ENCODE measurements around the gene CCDC121. TPM values are rescaled to one million over a fixed set of nuclear protein-coding genes. Genes with fewer than 3 reads are reported as not detected.

The CCDC121 gene
- total and polyA plus RNA-seq, 10 of the 15 experiments (the other 5 are each of a cell fraction or from before 2014, with no cell fraction given): 0.34 to 1.2 (median 0.63) TPM

DNA sequence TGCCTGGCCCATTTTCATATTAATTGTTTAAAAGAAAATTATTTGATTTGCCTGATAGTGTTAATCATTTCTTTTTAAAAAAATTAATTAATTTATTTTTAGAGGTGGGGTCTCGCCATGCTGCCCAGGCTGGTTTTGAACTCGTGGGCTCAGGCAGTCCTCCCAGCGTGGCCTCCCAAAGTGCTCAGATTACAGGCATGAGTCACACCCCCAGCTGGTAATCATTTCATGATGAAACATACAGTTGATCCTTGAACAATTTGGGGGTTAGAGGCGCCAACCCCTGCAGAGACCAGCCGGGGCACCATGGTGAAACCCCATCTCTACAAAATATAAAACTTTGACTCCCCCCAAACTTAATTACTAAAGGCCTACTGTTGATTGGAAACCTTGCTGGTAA, 8.0 kb upstream of the CCDC121 start:
- RAD21 ChIA-PET (ENCODE audit: unreplicated experiment): no interaction called here
- POLR2A ChIA-PET: no interaction called here
- no peak for ATAC-seq

More for the DNA sequence above, 8.0 kb upstream of the CCDC121 start:
- CTCF ChIA-PET: no interaction called here
- TF ChIP-seq ZNF384 (IDR thresholded peaks at IDR 0.05; ENCODE audit: borderline replicate concordance, low read depth, low read length) (no peak), SRF (IDR thresholded peaks at IDR 0.05; ENCODE audit: low read depth in 2 of 2, low read length in 2 of 2) (no peak), HDAC2 (IDR thresholded peaks at IDR 0.05) (no peak), BMI1 (IDR thresholded peaks at IDR 0.05; ENCODE audit: borderline replicate concordance) (no peak), NR2F1 (conservative IDR thresholded peaks at IDR 0.05) (no peak)
- TF ChIP-seq, protein P1, sequence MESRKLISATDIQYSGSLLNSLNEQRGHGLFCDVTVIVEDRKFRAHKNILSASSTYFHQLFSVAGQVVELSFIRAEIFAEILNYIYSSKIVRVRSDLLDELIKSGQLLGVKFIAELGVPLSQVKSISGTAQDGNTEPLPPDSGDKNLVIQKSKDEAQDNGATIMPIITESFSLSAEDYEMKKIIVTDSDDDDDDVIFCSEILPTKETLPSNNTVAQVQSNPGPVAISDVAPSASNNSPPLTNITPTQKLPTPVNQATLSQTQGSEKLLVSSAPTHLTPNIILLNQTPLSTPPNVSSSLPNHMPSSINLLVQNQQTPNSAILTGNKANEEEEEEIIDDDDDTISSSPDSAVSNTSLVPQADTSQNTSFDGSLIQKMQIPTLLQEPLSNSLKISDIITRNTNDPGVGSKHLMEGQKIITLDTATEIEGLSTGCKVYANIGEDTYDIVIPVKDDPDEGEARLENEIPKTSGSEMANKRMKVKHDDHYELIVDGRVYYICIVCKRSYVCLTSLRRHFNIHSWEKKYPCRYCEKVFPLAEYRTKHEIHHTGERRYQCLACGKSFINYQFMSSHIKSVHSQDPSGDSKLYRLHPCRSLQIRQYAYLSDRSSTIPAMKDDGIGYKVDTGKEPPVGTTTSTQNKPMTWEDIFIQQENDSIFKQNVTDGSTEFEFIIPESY (IDR thresholded peaks at IDR 0.05): no peak
- TF ChIP-seq, protein P2, sequence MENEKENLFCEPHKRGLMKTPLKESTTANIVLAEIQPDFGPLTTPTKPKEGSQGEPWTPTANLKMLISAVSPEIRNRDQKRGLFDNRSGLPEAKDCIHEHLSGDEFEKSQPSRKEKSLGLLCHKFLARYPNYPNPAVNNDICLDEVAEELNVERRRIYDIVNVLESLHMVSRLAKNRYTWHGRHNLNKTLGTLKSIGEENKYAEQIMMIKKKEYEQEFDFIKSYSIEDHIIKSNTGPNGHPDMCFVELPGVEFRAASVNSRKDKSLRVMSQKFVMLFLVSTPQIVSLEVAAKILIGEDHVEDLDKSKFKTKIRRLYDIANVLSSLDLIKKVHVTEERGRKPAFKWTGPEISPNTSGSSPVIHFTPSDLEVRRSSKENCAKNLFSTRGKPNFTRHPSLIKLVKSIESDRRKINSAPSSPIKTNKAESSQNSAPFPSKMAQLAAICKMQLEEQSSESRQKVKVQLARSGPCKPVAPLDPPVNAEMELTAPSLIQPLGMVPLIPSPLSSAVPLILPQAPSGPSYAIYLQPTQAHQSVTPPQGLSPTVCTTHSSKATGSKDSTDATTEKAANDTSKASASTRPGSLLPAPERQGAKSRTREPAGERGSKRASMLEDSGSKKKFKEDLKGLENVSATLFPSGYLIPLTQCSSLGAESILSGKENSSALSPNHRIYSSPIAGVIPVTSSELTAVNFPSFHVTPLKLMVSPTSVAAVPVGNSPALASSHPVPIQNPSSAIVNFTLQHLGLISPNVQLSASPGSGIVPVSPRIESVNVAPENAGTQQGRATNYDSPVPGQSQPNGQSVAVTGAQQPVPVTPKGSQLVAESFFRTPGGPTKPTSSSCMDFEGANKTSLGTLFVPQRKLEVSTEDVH (IDR thresholded peaks at IDR 0.05; ENCODE audit: low read depth, partially characterized antibody): no peak
- peaks cover 0 to 31% of the 10 kb centered on the region in 2 experiments; a peak in 2 of 4 replicates for H3K36me3 ChIP-seq (ENCODE audit: control insufficient read depth in 2 of 2, insufficient read depth in 2 of 2, low read length in 1 of 2)
- H3K79me2 ChIP-seq (ENCODE audit: control insufficient read depth, insufficient read depth, low read length): no peaks in the 10 kb centered on the region
- H2AFZ ChIP-seq (ENCODE audit: control insufficient read depth, low read depth, low read length): no peak overlapping the region
- SMC1A ChIA-PET (ENCODE audit: uncharacterized antibody, unreplicated experiment): no interaction called here
- in situ Hi-C loops (cut with MboI): no loop called here
- no peak overlapping the region for H3K4me3 ChIP-seq
- H4K20me1 ChIP-seq (ENCODE audit: control insufficient read depth, insufficient read depth): no peaks in the 10 kb centered on the region
- no peaks in the 10 kb centered on the region for H3K4me1 ChIP-seq (ENCODE audit: control insufficient read depth, insufficient read depth, low read length)
- no peaks in the 10 kb centered on the region for H3K27me3 ChIP-seq (replicated peaks in 1 of 2; ENCODE audit: control insufficient read depth in 2 of 2, insufficient read depth in 2 of 2, low read length in 1 of 2)
- H3K27ac ChIP-seq (ENCODE audit: control insufficient read depth, insufficient read depth): no peak overlapping the region
- intact Hi-C loops (cut with micrococcal nuclease; ENCODE audit: unreplicated experiment): no loop called here
- DNase-seq (ENCODE audit: low read depth, low spot score) (no peak), FAIRE-seq (no peak)
- 95% methylated on average over 5 of the region's 5 CpGs for WGBS (ENCODE audit: insufficient coverage, insufficient replicate concordance, low lambda C conversion rate, missing lambda C conversion rate)
- H3K9ac ChIP-seq (ENCODE audit: control insufficient read depth, insufficient read depth, low read length): no peak overlapping the region
- H3K4me2 ChIP-seq (ENCODE audit: control insufficient read depth, insufficient read depth): no peak overlapping the region
- no peaks in the 10 kb centered on the region for H3K9me3 ChIP-seq (replicated peaks; ENCODE audit: control insufficient read depth, insufficient read depth, low read length)
- no TSS peak for BruUV-seq (replicated peaks)

Measured in GM12878 (cell line).